Jurkat, Clone E6-1 (cell line): ENCODE data around the gene FN3K. TPM values are rescaled to one million over a fixed set of nuclear protein-coding genes. Genes with fewer than 3 reads are reported as not detected.

Experiments
- DNase-seq: peaks from one replicate; pipeline ENCODE4 v3.0.0-alpha.2; 2011; ENCODE audit warnings: low read depth, low spot score
- H3K4me3 ChIP-seq: 2 replicates; pipeline ENCODE4 v1.5.1; 2011; ENCODE audit warnings: mild to moderate bottlenecking, low read length, control low read depth, moderate library complexity
- polyA plus RNA-seq: library from polyadenylated mRNA; unstranded; fragments of >200 nt; gene quantifications from one replicate; pipeline ENCODE4 v1.2.1, GENCODE V29; 2012; ENCODE audit warnings: missing spikeins; ENCODE audit not compliant: insufficient read length, insufficient read depth

Gene FN3K
- 1.3 TPM for polyA plus RNA-seq

DNA sequence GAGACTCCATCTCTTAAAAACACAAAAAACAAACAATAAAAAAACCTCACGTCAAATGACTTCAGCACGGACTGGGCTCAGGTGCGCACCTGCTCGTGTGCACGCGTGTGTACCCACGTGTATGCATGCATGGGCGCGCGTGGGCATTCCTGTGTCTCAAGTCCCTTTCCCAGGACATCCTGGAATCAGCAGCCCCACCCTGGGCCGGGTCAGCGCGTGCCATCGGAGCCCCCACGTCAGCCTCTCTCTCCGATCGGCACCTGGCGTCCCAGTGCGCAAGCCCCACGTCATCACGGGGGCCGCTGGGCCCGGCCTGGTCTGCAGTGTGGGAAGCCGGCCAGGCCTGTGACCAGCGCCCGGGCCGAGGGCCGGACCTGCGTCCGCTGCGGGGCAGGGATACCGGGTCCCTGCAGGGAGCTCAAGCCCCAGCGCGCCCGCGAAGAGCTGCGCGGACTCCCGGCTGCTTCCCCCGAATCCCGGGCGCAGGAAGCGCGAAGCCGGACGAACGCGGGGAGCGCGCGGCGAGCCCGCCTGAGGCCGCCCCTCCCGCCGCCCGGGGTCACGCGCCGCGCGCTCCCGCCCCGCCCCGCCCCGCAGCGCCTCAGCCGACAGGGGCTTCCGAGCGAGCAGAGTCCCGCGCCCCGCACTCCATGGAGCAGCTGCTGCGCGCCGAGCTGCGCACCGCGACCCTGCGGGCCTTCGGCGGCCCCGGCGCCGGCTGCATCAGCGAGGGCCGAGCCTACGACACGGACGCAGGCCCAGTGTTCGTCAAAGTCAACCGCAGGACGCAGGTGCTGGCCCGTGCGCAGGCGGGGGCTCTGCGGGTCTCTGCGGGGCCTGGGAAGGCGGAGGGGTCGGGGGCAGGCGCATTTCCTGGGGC, at the start of gene FN3K:
Gene FN3K (plus strand): TSS at position 629 of the 880 bp plus-strand sequence. CDS start 22 bp downstream, at position 651.
- H3K4me3 ChIP-seq, result no peak within 1 kb of the TSS
- DNase-seq, result no peak

GRCh38 chr17:82686366-82687324, 48.8 kb upstream of the FN3K start:
- no peak for DNase-seq
- no peak overlapping the region for H3K4me3 ChIP-seq

- no peak for DNase-seq
- H3K4me3 ChIP-seq, result no peak overlapping the region
These were observed 48.0 kb upstream of the FN3K start for GRCh38 chr17:82687375-82687861.

- no peak overlapping the region for H3K4me3 ChIP-seq
- DNase-seq, result no peak
These were observed 47.5 kb upstream of the FN3K start for GRCh38 chr17:82687871-82688270.

- no peak for DNase-seq
- H3K4me3 ChIP-seq, result no peak overlapping the region
These were observed 46.3 kb upstream of the FN3K start for GRCh38 chr17:82689077-82689476.

DNA sequence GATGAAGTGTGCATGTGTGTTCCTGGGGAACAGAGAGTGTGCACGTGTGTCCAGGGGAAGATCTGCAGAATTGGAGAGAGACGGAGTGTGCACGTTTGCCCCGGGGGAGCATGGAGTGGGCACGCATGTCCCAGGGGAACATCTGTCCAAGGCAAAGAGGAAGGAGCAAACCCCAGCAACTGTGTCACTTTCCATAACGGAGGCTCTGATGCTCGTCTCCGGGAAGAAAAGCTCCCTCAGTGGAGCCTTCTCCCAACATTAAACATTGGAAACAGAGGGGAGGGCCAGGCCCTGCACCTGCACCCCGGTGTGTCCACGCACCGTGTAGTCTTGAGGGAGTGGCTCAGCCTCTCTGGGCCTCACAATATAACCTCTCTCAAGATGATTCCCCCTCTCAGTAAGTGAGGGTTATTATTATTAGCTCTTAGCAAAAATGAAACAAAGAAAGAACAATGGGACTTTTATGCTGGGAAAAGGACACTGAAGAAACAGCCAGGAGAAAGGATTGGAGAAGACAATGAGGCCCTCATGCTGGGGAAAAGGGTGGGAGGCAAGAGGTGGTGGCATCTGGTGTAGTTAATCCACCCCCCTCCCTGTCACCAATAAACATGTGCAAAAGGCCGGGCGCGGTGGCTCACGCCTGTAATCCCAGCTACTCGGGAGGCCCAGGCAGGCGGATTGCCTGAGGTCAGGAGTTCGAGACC, 44.5 kb upstream of the FN3K start:
- no peak overlapping the region for H3K4me3 ChIP-seq
- no peak for DNase-seq

DNA sequence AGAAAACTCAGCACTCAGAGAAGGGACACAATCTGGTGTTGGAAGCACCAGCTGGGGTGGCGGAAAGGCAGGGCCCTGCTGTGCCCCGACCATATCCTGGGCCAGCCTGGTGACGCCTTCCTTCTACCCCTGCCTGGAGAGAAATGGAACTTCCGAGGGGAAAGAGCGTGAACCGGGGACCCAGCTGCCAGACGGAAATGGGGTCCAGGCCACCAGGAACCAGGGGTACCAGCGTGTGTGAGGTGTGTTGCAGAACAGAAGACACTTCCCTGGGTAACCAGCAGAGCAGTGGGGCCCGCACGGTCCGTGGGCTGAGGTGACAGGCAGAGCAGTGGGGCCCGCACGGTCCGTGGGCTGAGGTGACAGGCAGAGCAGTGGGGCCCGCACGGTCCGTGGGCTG, 43.7 kb upstream of the FN3K start:
- no peak for DNase-seq

GRCh38 chr17:82692268-82692667, 43.1 kb upstream of the FN3K start:
- DNase-seq, result no peak
- no peak overlapping the region for H3K4me3 ChIP-seq

More for the DNA sequence above, 43.7 kb upstream of the FN3K start:
- H3K4me3 ChIP-seq, result no peak overlapping the region

DNA sequence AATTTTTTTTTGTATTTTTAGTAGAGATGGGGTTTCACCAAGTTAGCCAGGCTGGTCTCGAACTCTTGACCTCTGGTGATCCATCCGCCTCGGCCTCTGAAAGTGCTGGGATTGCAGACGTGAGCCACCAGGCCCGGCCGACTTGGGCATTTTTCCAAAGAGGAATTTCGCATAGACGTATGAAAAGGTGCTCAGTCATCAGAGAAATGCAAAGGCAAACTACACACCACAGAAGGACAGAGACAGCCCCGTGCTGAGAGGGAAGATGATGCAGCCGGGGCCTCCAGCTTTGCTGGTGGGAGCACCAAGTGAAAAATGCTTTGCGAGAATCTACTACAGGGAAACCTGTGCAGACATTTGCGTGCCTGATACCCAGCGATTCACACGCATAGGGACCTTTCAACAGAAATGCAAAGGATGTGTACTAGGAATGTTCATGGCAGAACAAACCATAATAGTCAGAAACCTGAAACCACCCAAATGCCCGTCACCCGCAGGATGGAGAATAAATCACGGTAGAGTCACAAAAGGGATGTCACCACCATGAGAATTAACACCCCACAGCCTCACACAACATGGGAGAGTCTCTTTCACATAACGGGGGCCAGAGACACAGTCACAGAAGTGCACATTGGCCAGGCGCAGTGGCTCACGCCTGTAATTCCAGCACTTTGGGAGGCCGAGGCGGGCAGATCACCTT, 42.1 kb upstream of the FN3K start:
- no peak overlapping the region for H3K4me3 ChIP-seq
- DNase-seq, result no peak

DNA sequence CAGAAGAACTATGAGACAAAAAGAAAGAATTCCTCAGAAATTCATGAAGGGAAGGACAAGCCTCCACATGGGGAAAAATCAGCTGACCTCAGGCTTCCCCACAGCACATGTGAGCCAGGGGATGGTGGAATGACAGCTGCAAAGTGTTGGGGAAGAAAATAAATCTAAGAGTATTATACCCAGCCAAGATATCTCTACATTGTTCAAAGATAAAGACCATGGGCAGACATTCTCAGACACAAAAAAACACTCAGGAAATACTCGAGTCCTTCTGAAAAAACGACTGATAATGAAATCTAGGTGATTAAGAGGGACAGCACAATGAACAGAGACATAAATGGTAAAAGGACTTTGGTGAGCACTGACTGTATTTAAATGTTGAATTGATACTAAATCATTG, 40.8 kb upstream of the FN3K start:
- no peak overlapping the region for H3K4me3 ChIP-seq
- DNase-seq, result no peak

DNA sequence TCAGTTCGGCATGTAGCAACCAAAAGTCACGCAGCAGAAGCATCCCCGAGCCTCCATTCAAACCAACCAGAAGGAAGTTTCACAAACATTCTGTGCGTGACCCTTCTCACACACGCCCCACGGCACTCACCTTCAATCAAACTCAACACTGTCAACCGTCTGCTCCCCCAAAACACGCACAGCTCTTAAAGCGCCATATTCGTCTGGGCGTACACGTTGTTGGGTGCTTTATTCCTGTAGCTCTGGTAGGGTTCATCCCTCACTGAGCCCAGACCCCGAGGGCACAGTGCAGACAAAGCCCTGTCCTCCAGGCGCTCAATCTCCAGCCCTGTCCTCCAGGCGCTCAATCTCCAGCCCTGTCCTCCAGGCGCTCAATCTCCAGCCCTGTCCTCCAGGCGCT, 39.2 kb upstream of the FN3K start:
- H3K4me3 ChIP-seq, result no peak overlapping the region

DNA sequence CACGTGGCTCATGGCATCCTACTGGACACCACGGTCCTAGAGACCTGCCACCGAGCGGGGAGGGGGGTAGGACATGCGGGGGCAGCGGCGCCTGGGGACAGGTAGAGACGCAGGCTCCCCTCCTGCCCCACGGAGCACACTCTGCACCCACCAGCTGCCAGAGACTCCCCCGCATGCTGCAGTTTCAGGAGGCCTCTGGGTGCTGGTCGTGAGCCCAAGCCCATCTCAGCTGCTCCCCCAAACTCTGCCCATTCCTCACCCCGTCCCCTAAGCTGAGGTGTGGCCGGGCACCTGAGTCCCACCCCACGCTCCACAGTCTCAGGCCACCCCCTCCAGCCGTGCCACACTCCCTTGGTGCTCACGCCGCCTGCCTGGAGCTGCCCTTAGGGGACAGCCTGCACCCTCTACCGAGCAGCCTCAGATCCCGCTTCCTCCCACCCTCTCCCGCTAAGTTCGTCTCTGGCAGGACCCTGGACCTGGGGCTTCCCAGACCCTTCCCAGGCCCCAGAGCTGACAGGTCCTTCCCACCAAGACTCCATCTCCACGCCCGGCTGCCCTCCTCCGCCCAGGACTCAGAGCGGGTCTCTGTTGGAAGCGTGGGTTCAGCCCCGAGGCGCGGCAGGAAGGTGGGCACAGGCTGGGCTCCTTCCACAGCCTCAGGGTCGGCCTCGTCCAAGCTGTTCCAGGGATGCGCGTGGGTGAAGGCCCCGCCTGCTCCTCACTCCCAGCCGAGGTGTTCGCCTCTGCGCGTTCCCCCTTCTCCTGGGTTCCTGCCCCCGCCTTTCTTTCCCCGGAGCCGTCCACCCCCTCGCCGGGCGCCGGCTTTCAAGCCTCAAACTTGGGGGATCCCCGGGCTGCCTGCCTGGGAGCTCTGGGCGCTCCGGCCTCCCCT, 38.3 kb upstream of the FN3K start:
- DNase-seq, result no peak
- peak overlapping the region; percentile 22; the same call in 1 of the 2 replicates for H3K4me3 ChIP-seq

More for the DNA sequence above, 39.2 kb upstream of the FN3K start:
- DNase-seq, result no peak

GRCh38 chr17:82697808-82698064, 37.7 kb upstream of the FN3K start:
- no peak for DNase-seq
- H3K4me3 ChIP-seq, result peak overlapping the region; percentile 52; the same call in 1 of the 2 replicates

- H3K4me3 ChIP-seq, result peak within 1 kb of the TSS; percentile 52
- DNase-seq, result peak; percentile 96
These were observed 37.1 kb upstream of the FN3K start, which contains the start of gene RAB40B for GRCh38 chr17:82698065-82698973. TSS of gene RAB40B (minus strand) at chr17:82698698. CDS start at chr17:82698596, 102 bp downstream.

GRCh38 chr17:82698974-82699442, 36.4 kb upstream of the FN3K start:
- no peak for DNase-seq

DNA sequence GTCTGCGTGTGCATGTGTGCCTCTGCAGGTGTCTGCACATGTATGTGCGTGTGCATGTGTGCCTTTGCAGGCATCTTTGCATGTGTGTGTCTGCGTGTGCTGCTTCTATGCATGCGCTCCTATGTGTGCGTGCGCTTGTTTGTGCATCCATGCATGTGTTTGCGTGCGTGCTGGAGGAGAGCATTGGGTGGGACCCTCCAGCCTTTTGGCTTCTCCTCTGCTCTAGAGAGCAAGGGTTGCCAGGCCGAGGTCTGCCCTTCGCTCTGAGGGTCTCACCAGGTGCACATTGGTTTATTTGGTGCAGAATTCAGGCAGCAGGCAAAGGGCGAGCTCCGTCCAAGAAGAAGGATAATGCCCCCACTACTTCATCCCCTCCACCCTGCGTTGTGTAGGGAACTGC, 35.9 kb upstream of the FN3K start:
- no peak for DNase-seq
- H3K4me3 ChIP-seq, result no peak overlapping the region

More at GRCh38 chr17:82698974-82699442, 36.4 kb upstream of the FN3K start:
- peak overlapping the region; percentile 49 for H3K4me3 ChIP-seq
